Glutamatergic neuron (in vitro differentiated cells): ENCODE data around the gene REN. TPM values are rescaled to one million over a fixed set of nuclear protein-coding genes. Genes with fewer than 3 reads are reported as not detected.

ENCODE experiments used
- DNase-seq: peaks from one replicate; pipeline ENCODE4 v3.0.0; 2022
- H3K27ac Mint-ChIP-seq: one replicate; pipeline ENCODE4 v1.8.0; 2020; ENCODE audit warnings: mild to moderate bottlenecking, mixed read lengths, inconsistent platforms; ENCODE audit not compliant: unreplicated experiment
- H3K27me3 Mint-ChIP-seq: one replicate; pipeline ENCODE4 v1.8.0; 2020; ENCODE audit warnings: mild to moderate bottlenecking, moderate library complexity, mixed read lengths, inconsistent platforms; ENCODE audit not compliant: unreplicated experiment
- H3K36me3 Mint-ChIP-seq: one replicate; pipeline ENCODE4 v1.8.0; 2020; ENCODE audit warnings: mild to moderate bottlenecking, mixed read lengths, inconsistent platforms; ENCODE audit not compliant: unreplicated experiment
- H3K4me1 Mint-ChIP-seq: one replicate; pipeline ENCODE4 v1.8.0; 2020; ENCODE audit warnings: mild to moderate bottlenecking, low read depth, mixed read lengths, inconsistent platforms; ENCODE audit not compliant: unreplicated experiment
- H3K4me3 Mint-ChIP-seq: one replicate; pipeline ENCODE4 v1.8.0; 2020; ENCODE audit warnings: mild to moderate bottlenecking, mixed read lengths, inconsistent platforms; ENCODE audit not compliant: unreplicated experiment
- H3K9me3 Mint-ChIP-seq: one replicate; pipeline ENCODE4 v1.8.0; 2020; ENCODE audit warnings: mild to moderate bottlenecking, moderate library complexity, mixed read lengths, inconsistent platforms; ENCODE audit not compliant: unreplicated experiment
- CTCF ChIP-seq: fragments of 200-600 bp; sonication (generic); IDR thresholded peaks from one replicate; pipeline ENCODE4 v1.5.0; 2021; ENCODE audit not compliant: partially characterized antibody, unreplicated experiment
- total RNA-seq: library from RNA; stranded (reverse); fragmentation: NEBNext Ultra II Directional; extraction: Animal tissue kit (Norgen Biotek cat#: 25700); gene quantifications from one replicate; pipeline ENCODE4 v1.2.1, GENCODE V29; 2021; ENCODE audit not compliant: unreplicated experiment

REN gene
- total RNA-seq, 1 donor from 2014 or later, result not detected

DNA sequence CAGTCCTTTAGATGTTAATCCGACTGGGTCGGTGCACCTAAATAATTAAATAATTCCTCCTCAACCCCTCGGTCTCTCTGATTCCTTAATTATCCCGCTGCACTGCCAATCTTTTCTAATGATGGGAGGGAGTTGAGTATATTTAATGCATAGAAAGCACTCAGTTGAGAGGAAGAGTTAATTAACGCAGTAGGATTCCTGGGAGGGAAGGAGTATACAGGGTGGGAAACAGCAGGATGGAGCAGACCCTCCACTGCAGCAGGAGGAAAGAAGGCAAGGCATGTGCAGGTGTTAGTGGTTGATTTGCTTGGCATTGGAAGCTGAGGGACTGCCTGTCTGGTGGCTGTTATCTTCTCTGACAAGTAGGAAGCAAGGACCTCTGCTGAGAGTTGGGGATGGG, 9.9 kb upstream of the REN start:
- no peak overlapping the region for H3K4me3 Mint-ChIP-seq
- DNase-seq, result no peak
- H3K9me3 Mint-ChIP-seq, result peaks cover 4% of the 10 kb centered on the region
- no peaks in the 10 kb centered on the region for H3K4me1 Mint-ChIP-seq
- H3K36me3 Mint-ChIP-seq, result peaks cover 4% of the 10 kb centered on the region
- peaks cover 6% of the 10 kb centered on the region for H3K27me3 Mint-ChIP-seq
- no peak for TF ChIP-seq CTCF
- H3K27ac Mint-ChIP-seq, result no peak overlapping the region

DNA sequence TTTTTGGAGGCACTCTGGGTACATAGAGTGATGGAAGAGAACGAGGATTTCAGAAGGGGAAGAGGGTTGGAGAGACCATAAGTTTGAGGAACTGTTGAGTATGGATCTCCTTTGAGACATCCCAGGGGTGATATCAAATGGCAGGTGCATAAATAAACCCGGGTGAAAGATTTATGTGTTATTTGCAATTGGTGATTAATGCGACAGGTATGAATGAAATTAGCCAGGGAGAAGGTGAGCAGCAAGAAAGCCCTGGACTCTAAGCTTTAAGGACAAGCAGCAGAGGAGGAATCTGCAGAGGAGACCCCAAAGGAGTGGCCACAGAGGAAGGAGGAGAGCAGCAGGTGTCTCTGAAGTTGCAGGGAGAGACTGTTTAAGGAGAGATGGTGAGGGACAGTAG, 8.8 kb upstream of the REN start:
- Mint-ChIP-seq H3K27me3 (no peaks in the 10 kb centered on the region), H3K4me3 (no peak overlapping the region), H3K9me3 (no peaks in the 10 kb centered on the region), H3K27ac (no peak overlapping the region), H3K36me3 (peaks cover 9% of the 10 kb centered on the region), H3K4me1 (no peaks in the 10 kb centered on the region)
- TF ChIP-seq CTCF, result no peak
- DNase-seq, result no peak

DNA sequence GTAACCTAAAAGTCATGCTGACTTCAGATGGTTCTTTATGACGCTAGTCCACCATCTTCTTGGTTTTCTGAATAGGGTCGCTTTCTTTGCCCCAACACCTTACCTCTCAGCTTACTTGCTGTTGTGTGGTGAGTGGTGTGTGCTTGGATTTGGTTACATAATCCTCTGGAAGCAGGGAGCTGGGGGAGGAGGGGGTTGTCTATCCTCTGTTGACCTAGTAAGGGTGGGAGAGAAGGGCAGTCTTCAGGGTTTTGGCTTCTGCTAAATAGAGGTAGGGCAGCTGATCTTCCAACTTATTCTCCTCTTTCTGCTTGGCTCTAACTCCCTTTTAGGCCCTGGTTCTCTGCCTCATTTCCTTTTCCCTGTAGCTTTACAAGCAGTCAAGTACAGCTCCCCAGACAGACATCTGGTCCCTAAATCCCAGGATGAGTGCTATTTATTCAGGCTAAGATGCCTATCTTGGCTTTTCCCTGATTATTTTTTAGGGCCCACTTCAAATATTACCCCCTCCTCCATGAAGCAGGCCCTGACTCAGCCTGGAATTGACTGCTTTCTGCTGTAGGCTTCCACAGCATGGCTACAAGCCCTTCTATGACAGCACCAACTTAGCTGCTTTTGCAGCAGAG, 6.4 kb upstream of the REN start:
- no peaks in the 10 kb centered on the region for H3K9me3 Mint-ChIP-seq
- H3K36me3 Mint-ChIP-seq, result peaks cover 9% of the 10 kb centered on the region
- no peak for TF ChIP-seq CTCF
- DNase-seq, result no peak
- no peaks in the 10 kb centered on the region for H3K27me3 Mint-ChIP-seq
- H3K4me3 Mint-ChIP-seq, result no peak overlapping the region
- H3K27ac Mint-ChIP-seq, result no peak overlapping the region
- no peaks in the 10 kb centered on the region for H3K4me1 Mint-ChIP-seq

DNA sequence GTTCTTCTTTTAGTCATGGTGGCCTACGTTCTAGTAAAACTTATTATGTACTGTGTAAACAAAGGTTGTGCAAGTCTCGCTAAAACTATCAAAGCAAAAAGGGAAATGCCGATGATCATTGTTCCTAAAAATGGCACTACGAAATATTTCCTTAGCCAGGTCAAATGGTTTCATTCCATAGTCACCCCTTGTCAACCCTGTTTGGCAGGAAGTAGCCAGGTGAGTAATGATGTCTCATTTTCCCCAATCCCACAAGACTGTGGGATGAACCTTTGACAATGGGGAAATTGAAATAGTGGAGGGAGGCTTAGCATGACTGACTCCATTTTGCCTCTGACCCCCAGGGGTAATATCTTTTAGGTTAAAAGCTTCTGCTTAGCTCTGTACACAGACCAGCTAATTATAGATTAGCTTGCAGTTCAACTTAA, 5.6 kb upstream of the REN start:
- no peak for DNase-seq
- H3K27me3 Mint-ChIP-seq, result no peaks in the 10 kb centered on the region
- no peak overlapping the region for H3K27ac Mint-ChIP-seq
- no peaks in the 10 kb centered on the region for H3K9me3 Mint-ChIP-seq
- no peak overlapping the region for H3K4me3 Mint-ChIP-seq
- H3K4me1 Mint-ChIP-seq, result no peaks in the 10 kb centered on the region
- no peak for TF ChIP-seq CTCF
- peaks cover 9% of the 10 kb centered on the region for H3K36me3 Mint-ChIP-seq

- no peaks in the 10 kb centered on the region for H3K9me3 Mint-ChIP-seq
- no peak for TF ChIP-seq CTCF
- H3K36me3 Mint-ChIP-seq, result peaks cover 9% of the 10 kb centered on the region
- no peak overlapping the region for H3K27ac Mint-ChIP-seq
- no peak for DNase-seq
- H3K4me3 Mint-ChIP-seq, result no peak overlapping the region
- no peaks in the 10 kb centered on the region for H3K27me3 Mint-ChIP-seq
- H3K4me1 Mint-ChIP-seq, result no peaks in the 10 kb centered on the region
These were observed 4.5 kb upstream of the REN start for GRCh38 chr1:204170494-204171155.
